Stimulated activated CD4-positive, alpha-beta T cell treated with anti-CD3 and anti-CD28 coated beads, Interleukin-15, amount 100 ng/mL, for 24 hours (primary cell): ENCODE data around the gene OR10A2.
"Not testable (repeated sequence)": the region's sequence is repeated elsewhere in the genome, so short reads cannot be mapped to it uniquely, and the experiment has no call there.

ENCODE experiments used
- DNase-seq: peaks from one replicate; pipeline ENCODE4 v3.0.0-alpha.2; 2020

OR10A2 gene

GRCh38 chr11:6889835-6890234 lies 27.0 kb downstream of the OR10A2 start:
- DNase-seq, result no peak

GRCh38 chr11:6892400-6892799 lies 29.5 kb downstream of the OR10A2 start, which contains the start of gene OR2D2:
Gene OR2D2, minus strand, starts transcription at chr11:6892500. Its CDS starts 0 bp downstream, at chr11:6892500.
- no peak for DNase-seq

- no peak for DNase-seq
Measured at GRCh38 chr11:6894097-6894496, 31.2 kb downstream of the OR10A2 start.

GRCh38 chr11:6895010-6895409 lies 32.2 kb downstream of the OR10A2 start:
- DNase-seq, result no peak

- no peak for DNase-seq
Measured at GRCh38 chr11:6898911-6899310, 36.1 kb downstream of the OR10A2 start.

GRCh38 chr11:6900327-6900999 lies 37.6 kb downstream of the OR10A2 start:
- no peak for DNase-seq

- DNase-seq, result not testable (repeated sequence)
Measured at GRCh38 chr11:6904804-6905203, 41.9 kb downstream of the OR10A2 start.

- DNase-seq, result no peak
Measured at GRCh38 chr11:6911378-6911777, 48.5 kb downstream of the OR10A2 start.

GRCh38 chr11:6911948-6912347 lies 49.1 kb downstream of the OR10A2 start:
- no peak for DNase-seq

- no peak for DNase-seq
Measured at GRCh38 chr11:6919698-6920097, 56.8 kb downstream of the OR10A2 start.

GRCh38 chr11:6920702-6921101 lies 57.8 kb downstream of the OR10A2 start, which contains the start of gene OR2D3:
Gene OR2D3, plus strand, starts transcription at chr11:6921002. Its CDS starts 0 bp downstream, at chr11:6921002.
- DNase-seq, result no peak
